Vagina (tissue), 2 donors: ENCODE results near the gene RAB29. TPM values are rescaled to one million over a fixed set of nuclear protein-coding genes. Genes with fewer than 3 reads are reported as not detected.

ENCODE experiments used
- DNase-seq, 2 donors: peaks; one replicate each; pipeline ENCODE4 v3.0.0-alpha.2; 2017; ENCODE audit errors: extremely low spot score in 2 of 2
- H3K27ac ChIP-seq: fragments of 200-600 bp; sonication (generic); one replicate; pipeline ENCODE4 v1.5.1; 2019
- H3K27me3 ChIP-seq: fragments of 200-600 bp; sonication (generic); one replicate; pipeline ENCODE4 v1.5.1; 2019
- H3K36me3 ChIP-seq, 2 donors: fragments of 200-600 bp; sonication (generic); one replicate each; pipeline ENCODE4 v1.5.1; 2017 to 2019
- H3K4me1 ChIP-seq: fragments of 200-600 bp; sonication (generic); one replicate; pipeline ENCODE4 v1.5.1; 2019
- H3K4me3 ChIP-seq, 2 donors: fragments of 200-600 bp; sonication (generic); 1 replicate in 1 of 2; 2 replicates in 1 of 2; pipeline ENCODE4 v1.5.1; 2016 to 2019
- H3K9me3 ChIP-seq: fragments of 200-600 bp; sonication (generic); one replicate; pipeline ENCODE4 v1.5.1; 2019
- POLR2A ChIP-seq, 2 donors: fragments of 450-650 bp; IDR thresholded peaks; one replicate each; pipeline ENCODE4 v1.6.1; 2017; ENCODE audit warnings: antibody characterized with exemption in 2 of 2, mild to moderate bottlenecking in 2 of 2, moderate library complexity in 2 of 2
- POLR2AphosphoS5 ChIP-seq, 2 donors: sonication (generic); formaldehyde crosslinking; IDR thresholded peaks; one replicate each; pipeline ENCODE4 v1.9.0; 2017; ENCODE audit warnings: antibody characterized with exemption in 2 of 2, mild to moderate bottlenecking in 2 of 2, low read depth in 1 of 2; ENCODE audit not compliant: insufficient read depth in 1 of 2
- intact Hi-C: fragments of 100-400 bp; cut with DNase I; formaldehyde crosslinking; loops from one replicate; pipeline ENCODE4 v1.15.1; 2023
- small RNA-seq: library from RNA; depleted of rRNA; stranded (forward); fragments of <200 nt; gene quantifications from one replicate; pipeline ENCODE3, GENCODE V24; 2016
- total RNA-seq: library from RNA; depleted of rRNA; stranded (reverse); fragments of >200 nt; gene quantifications from one replicate; pipeline ENCODE4 v1.2.3, GENCODE V29; 2016
- TF ChIP-seq, protein P1 (sequence below), 3 experiments: fragments of 450-650 bp in 2 of 3; fragments of 200-600 bp in 1 of 3; sonication (generic) in 1 of 3; IDR thresholded peaks; one replicate each; pipeline ENCODE4 v1.5.1; 2017 to 2019; ENCODE audit warnings: antibody characterized with exemption in 3 of 3, mild to moderate bottlenecking in 2 of 3, moderate library complexity in 2 of 3

The RAB29 gene
- total RNA-seq, 1 donor from 2014 or later, result 7.9 TPM

DNA sequence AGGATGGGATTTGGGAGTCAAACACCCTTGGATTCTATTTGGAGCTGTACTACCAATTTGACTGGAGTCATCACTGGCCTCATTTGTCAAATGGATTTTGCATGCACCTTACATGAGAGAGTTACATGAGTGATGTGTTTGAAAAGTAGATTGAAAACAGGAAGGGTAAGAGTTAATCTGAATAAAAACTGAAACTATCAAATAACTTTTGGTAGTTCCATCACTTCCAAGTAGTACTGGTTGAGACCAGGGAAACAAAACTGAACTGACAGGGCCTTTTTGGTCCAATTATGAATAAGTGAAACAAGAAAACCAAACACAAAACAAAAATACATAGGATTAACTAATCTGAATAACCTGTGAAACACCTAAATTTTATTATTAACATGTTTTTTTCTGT, 55.5 kb downstream of the RAB29 start:
- Histone ChIP-seq H3K27ac (no peak overlapping the region), H3K4me1 (no peaks in the 10 kb centered on the region), H3K9me3 (no peaks in the 10 kb centered on the region), H3K36me3 (peaks cover 0 to 69% of the 10 kb centered on the region in 2 donors), H3K4me3 (no peak overlapping the region), H3K27me3 (no peaks in the 10 kb centered on the region)
- TF ChIP-seq POLR2AphosphoS5 (IDR thresholded peaks at IDR 0.05; ENCODE audit: insufficient read depth in 1 of 2, low read depth in 1 of 2), result no peak
- no peak for TF ChIP-seq POLR2A (IDR thresholded peaks at IDR 0.05)
- TF ChIP-seq, protein P1, sequence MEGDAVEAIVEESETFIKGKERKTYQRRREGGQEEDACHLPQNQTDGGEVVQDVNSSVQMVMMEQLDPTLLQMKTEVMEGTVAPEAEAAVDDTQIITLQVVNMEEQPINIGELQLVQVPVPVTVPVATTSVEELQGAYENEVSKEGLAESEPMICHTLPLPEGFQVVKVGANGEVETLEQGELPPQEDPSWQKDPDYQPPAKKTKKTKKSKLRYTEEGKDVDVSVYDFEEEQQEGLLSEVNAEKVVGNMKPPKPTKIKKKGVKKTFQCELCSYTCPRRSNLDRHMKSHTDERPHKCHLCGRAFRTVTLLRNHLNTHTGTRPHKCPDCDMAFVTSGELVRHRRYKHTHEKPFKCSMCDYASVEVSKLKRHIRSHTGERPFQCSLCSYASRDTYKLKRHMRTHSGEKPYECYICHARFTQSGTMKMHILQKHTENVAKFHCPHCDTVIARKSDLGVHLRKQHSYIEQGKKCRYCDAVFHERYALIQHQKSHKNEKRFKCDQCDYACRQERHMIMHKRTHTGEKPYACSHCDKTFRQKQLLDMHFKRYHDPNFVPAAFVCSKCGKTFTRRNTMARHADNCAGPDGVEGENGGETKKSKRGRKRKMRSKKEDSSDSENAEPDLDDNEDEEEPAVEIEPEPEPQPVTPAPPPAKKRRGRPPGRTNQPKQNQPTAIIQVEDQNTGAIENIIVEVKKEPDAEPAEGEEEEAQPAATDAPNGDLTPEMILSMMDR (IDR thresholded peaks at IDR 0.05), result no peak
- no peak for DNase-seq
- intact Hi-C loops, result no loop called here

DNA sequence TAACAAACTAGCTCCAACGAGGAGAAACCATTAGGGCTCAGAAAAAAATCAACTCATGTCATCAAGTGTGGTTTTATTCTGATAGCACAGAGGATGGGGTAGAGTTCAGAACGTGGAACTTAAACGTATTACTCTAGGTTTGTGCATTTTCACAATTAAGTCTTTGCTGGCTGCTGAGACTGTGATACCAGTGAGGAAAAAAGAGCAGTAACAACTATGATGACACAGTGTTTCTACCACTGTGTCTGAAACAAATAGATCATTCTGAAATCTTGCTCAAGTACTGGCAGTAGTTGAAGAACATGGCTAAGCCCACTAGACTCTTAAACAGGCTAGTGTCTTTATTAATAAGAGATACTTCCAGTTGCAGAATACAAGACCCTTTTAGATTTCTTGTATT, 56.3 kb downstream of the RAB29 start:
- Histone ChIP-seq H3K27me3 (no peaks in the 10 kb centered on the region), H3K4me1 (peaks cover 3% of the 10 kb centered on the region), H3K27ac (no peak overlapping the region), H3K9me3 (no peaks in the 10 kb centered on the region), H3K4me3 (no peak overlapping the region), H3K36me3 (peaks cover 0 to 63% of the 10 kb centered on the region in 2 donors)
- intact Hi-C loops, result no loop called here
- no peak for DNase-seq
- TF ChIP-seq POLR2A (IDR thresholded peaks at IDR 0.05), result no peak
- TF ChIP-seq, protein P1 (IDR thresholded peaks at IDR 0.05), result no peak
- no peak for TF ChIP-seq POLR2AphosphoS5 (IDR thresholded peaks at IDR 0.05; ENCODE audit: insufficient read depth in 1 of 2, low read depth in 1 of 2)

Small RNA genes lying within 50 kb of the gene (small RNA-seq; reads per million reads assigned to genes)
- not detected for gene RF00139

Other genes starting within 250 kb of the RAB29 start
- 24.1 TPM for gene ELK4, start 143.5 kb downstream of the RAB29 start, total RNA-seq
- gene SLC45A3, start 95.0 kb downstream of the RAB29 start, total RNA-seq, result 0.25 TPM
- 57.2 TPM for gene NUCKS1, start 25.3 kb downstream of the RAB29 start, total RNA-seq
- gene SLC41A1, start 37.7 kb upstream of the RAB29 start, total RNA-seq, result 17.7 TPM
- gene PM20D1, start 74.7 kb upstream of the RAB29 start, total RNA-seq, result not detected
- 0.74 TPM for gene SLC26A9, start 168.0 kb upstream of the RAB29 start, total RNA-seq
- gene RAB7B, start 227.9 kb upstream of the RAB29 start, total RNA-seq, result 6.1 TPM
- gene CTSE, start 248.4 kb upstream of the RAB29 start, total RNA-seq, result not detected